Ectodermal cell (in vitro differentiated cells): Measurements from ENCODE around the gene MLST8.

Experiments
- H3K27ac ChIP-seq: 2 replicates; pipeline ENCODE4 v1.7.0; 2013; ENCODE audit warnings: mild to moderate bottlenecking, low read depth, low read length; ENCODE audit not compliant: insufficient read depth, poor library complexity, severe bottlenecking
- H3K27me3 ChIP-seq: 2 replicates; pipeline ENCODE4 v1.7.0; 2013; ENCODE audit warnings: mild to moderate bottlenecking, low read length; ENCODE audit not compliant: insufficient read depth, control insufficient read depth, poor library complexity, severe bottlenecking
- H3K36me3 ChIP-seq: one replicate; pipeline ENCODE4 v1.7.0; 2013; ENCODE audit warnings: low read length; ENCODE audit not compliant: control insufficient read depth, insufficient read depth
- H3K4me1 ChIP-seq: one replicate; pipeline ENCODE4 v1.7.0; 2013; ENCODE audit warnings: low read length; ENCODE audit not compliant: control insufficient read depth, insufficient read depth
- H3K4me3 ChIP-seq: 2 replicates; pipeline ENCODE4 v1.7.0; 2013; ENCODE audit warnings: low read depth, low read length, control low read depth; ENCODE audit not compliant: insufficient read depth
- H3K9me3 ChIP-seq: 2 replicates; pipeline ENCODE4 v1.7.0; 2013; ENCODE audit warnings: mild to moderate bottlenecking, low read length, moderate library complexity; ENCODE audit not compliant: control insufficient read depth
- WGBS, 2 experiments: methylation state at CpG; one replicate each; pipeline ENCODE4 v1.1.7; 2013; ENCODE audit warnings: missing lambda C conversion rate in 2 of 2; 5-methylcytosine and 5-hydroxymethylcytosine counted together

MLST8 gene

GRCh38 chr16:2163211-2163881 lies 41.9 kb upstream of the MLST8 start:
- Histone ChIP-seq H3K36me3 (peaks cover 7% of the 10 kb centered on the region), H3K27ac (no peak overlapping the region), H3K27me3 (no peaks in the 10 kb centered on the region), H3K9me3 (no peaks in the 10 kb centered on the region), H3K4me1 (peaks cover 27% of the 10 kb centered on the region), H3K4me3 (no peak overlapping the region)
- WGBS, 2 experiments = 96% methylated on average over 26 of the region's 26 CpGs

- WGBS, 2 experiments = 95 to 97% methylated on average over 12 of the region's 12 CpGs
- H3K36me3 ChIP-seq = peaks cover 9% of the 10 kb centered on the region
Measured at GRCh38 chr16:2165861-2166260, 39.4 kb upstream of the MLST8 start.

GRCh38 chr16:2166263-2167067 lies 38.8 kb upstream of the MLST8 start:
- H3K9me3 ChIP-seq = no peaks in the 10 kb centered on the region

More at GRCh38 chr16:2165861-2166260, 39.4 kb upstream of the MLST8 start:
- Histone ChIP-seq H3K9me3 (no peaks in the 10 kb centered on the region), H3K4me3 (no peak overlapping the region), H3K27ac (no peak overlapping the region), H3K4me1 (peaks cover 4% of the 10 kb centered on the region), H3K27me3 (no peaks in the 10 kb centered on the region)

GRCh38 chr16:2167068-2167638 lies 38.1 kb upstream of the MLST8 start:
- 94 to 95% methylated on average over 18 of the region's 18 CpGs for WGBS, 2 experiments
- peaks cover 9% of the 10 kb centered on the region for H3K36me3 ChIP-seq

More at GRCh38 chr16:2166263-2167067, 38.8 kb upstream of the MLST8 start:
- Histone ChIP-seq H3K4me1 (no peaks in the 10 kb centered on the region), H3K27ac (no peak overlapping the region), H3K4me3 (no peak overlapping the region), H3K27me3 (no peaks in the 10 kb centered on the region), H3K36me3 (peaks cover 9% of the 10 kb centered on the region)
- 95 to 96% methylated on average over 17 of the region's 17 CpGs for WGBS, 2 experiments

GRCh38 chr16:2170080-2170479 lies 35.2 kb upstream of the MLST8 start:
- no peaks in the 10 kb centered on the region for H3K4me1 ChIP-seq
- H3K27me3 ChIP-seq = no peaks in the 10 kb centered on the region
- peaks cover 18% of the 10 kb centered on the region for H3K36me3 ChIP-seq
- 95 to 97% methylated on average over 18 of the region's 18 CpGs for WGBS, 2 experiments
- no peak overlapping the region for H3K4me3 ChIP-seq
- H3K9me3 ChIP-seq = no peaks in the 10 kb centered on the region
- no peak overlapping the region for H3K27ac ChIP-seq

More at GRCh38 chr16:2167068-2167638, 38.1 kb upstream of the MLST8 start:
- Histone ChIP-seq H3K27ac (no peak overlapping the region), H3K4me1 (no peaks in the 10 kb centered on the region), H3K4me3 (no peak overlapping the region), H3K9me3 (no peaks in the 10 kb centered on the region), H3K27me3 (no peaks in the 10 kb centered on the region)

GRCh38 chr16:2170587-2171435 lies 34.4 kb upstream of the MLST8 start:
- Histone ChIP-seq H3K9me3 (no peaks in the 10 kb centered on the region), H3K27ac (no peak overlapping the region), H3K4me3 (no peak overlapping the region), H3K36me3 (peaks cover 21% of the 10 kb centered on the region), H3K27me3 (no peaks in the 10 kb centered on the region), H3K4me1 (no peaks in the 10 kb centered on the region)
- 96% methylated on average over 47 of the region's 47 CpGs for WGBS, 2 experiments

- 96 to 97% methylated on average over 28 of the region's 28 CpGs for WGBS, 2 experiments
- Histone ChIP-seq H3K27ac (no peak overlapping the region), H3K4me1 (no peaks in the 10 kb centered on the region), H3K27me3 (no peaks in the 10 kb centered on the region), H3K9me3 (no peaks in the 10 kb centered on the region), H3K36me3 (peaks cover 21% of the 10 kb centered on the region), H3K4me3 (no peak overlapping the region)
Measured at GRCh38 chr16:2171601-2172178, 33.6 kb upstream of the MLST8 start.

GRCh38 chr16:2172688-2173335 lies 32.4 kb upstream of the MLST8 start:
- Histone ChIP-seq H3K27me3 (no peaks in the 10 kb centered on the region), H3K9me3 (no peaks in the 10 kb centered on the region), H3K4me3 (no peak overlapping the region), H3K4me1 (no peaks in the 10 kb centered on the region), H3K36me3 (peaks cover 21% of the 10 kb centered on the region), H3K27ac (no peak overlapping the region)
- WGBS, 2 experiments = 95% methylated on average over 29 of the region's 29 CpGs

- 91 to 97% methylated on average over 14 of the region's 14 CpGs for WGBS, 2 experiments
- Histone ChIP-seq H3K27ac (no peak overlapping the region), H3K9me3 (no peaks in the 10 kb centered on the region), H3K4me1 (no peaks in the 10 kb centered on the region), H3K36me3 (peaks cover 21% of the 10 kb centered on the region), H3K4me3 (no peak overlapping the region), H3K27me3 (no peaks in the 10 kb centered on the region)
Measured at GRCh38 chr16:2173366-2173765, 31.9 kb upstream of the MLST8 start.
